ENCODE data around the gene TATDN3.
A peak's percentile ranks its signal among the peaks of the same experiment; 100 is the strongest.
"Not testable (repeated sequence)": the region's sequence is repeated elsewhere in the genome, so short reads cannot be mapped to it uniquely, and the experiment has no call there.

Gene TATDN3

GRCh38 chr1:212856755-212857154, 65.1 kb downstream of the TATDN3 start:
- TF ChIP-seq JUND (IDR thresholded peaks at IDR 0.05; ENCODE audit: low read depth): no peak
- in situ Hi-C loops (cut with HindIII; ENCODE audit: low pct_unique_long_range_greater_than_20kb, low sequenced_read_pairs): no loop called here
- no peak for DNase-seq (ENCODE audit: low read depth in 1 of 2, low spot score in 1 of 2)

GRCh38 chr1:212857992-212858460, 66.3 kb downstream of the TATDN3 start, which contains the start of gene FLVCR1:
Gene FLVCR1, plus strand, starts transcription at chr1:212858275. Its CDS starts 178 bp downstream, at chr1:212858453.
- in situ Hi-C loops (cut with HindIII; ENCODE audit: low pct_unique_long_range_greater_than_20kb, low sequenced_read_pairs): no loop called here
- peak; percentile 98 for DNase-seq (ENCODE audit: low read depth in 1 of 2, low spot score in 1 of 2)
- no peak for TF ChIP-seq JUND (IDR thresholded peaks at IDR 0.05; ENCODE audit: low read depth)

- in situ Hi-C loops (cut with HindIII; ENCODE audit: low pct_unique_long_range_greater_than_20kb, low sequenced_read_pairs): no loop called here
- no peak for TF ChIP-seq JUND (IDR thresholded peaks at IDR 0.05; ENCODE audit: low read depth)
- peak; percentile 38 to 51 for DNase-seq (ENCODE audit: low read depth in 1 of 2, low spot score in 1 of 2)
Observed at GRCh38 chr1:212858461-212859265, 67.0 kb downstream of the TATDN3 start.

- no peak for TF ChIP-seq JUND (IDR thresholded peaks at IDR 0.05; ENCODE audit: low read depth)
- in situ Hi-C loops (cut with HindIII; ENCODE audit: low pct_unique_long_range_greater_than_20kb, low sequenced_read_pairs): no loop called here
- no peak for DNase-seq (ENCODE audit: low read depth in 1 of 2, low spot score in 1 of 2)
Observed at GRCh38 chr1:212860713-212861581, 69.3 kb downstream of the TATDN3 start.

GRCh38 chr1:212862111-212862690, 70.5 kb downstream of the TATDN3 start:
- no peak for TF ChIP-seq JUND (IDR thresholded peaks at IDR 0.05; ENCODE audit: low read depth)
- in situ Hi-C loops (cut with HindIII; ENCODE audit: low pct_unique_long_range_greater_than_20kb, low sequenced_read_pairs): no loop called here

GRCh38 chr1:212863345-212863744, 71.7 kb downstream of the TATDN3 start:
- in situ Hi-C loops (cut with HindIII; ENCODE audit: low pct_unique_long_range_greater_than_20kb, low sequenced_read_pairs); DNase-seq (ENCODE audit: low read depth in 1 of 2, low spot score in 1 of 2): not testable (repeated sequence)

More at GRCh38 chr1:212862111-212862690, 70.5 kb downstream of the TATDN3 start:
- DNase-seq (ENCODE audit: low read depth in 1 of 2, low spot score in 1 of 2): no peak

GRCh38 chr1:212864201-212864600, 72.5 kb downstream of the TATDN3 start:
- no peak for DNase-seq (ENCODE audit: low read depth in 1 of 2, low spot score in 1 of 2)
- in situ Hi-C loops (cut with HindIII; ENCODE audit: low pct_unique_long_range_greater_than_20kb, low sequenced_read_pairs): no loop called here

More at GRCh38 chr1:212864201-212864600, 72.5 kb downstream of the TATDN3 start:
- no peak for TF ChIP-seq JUND (IDR thresholded peaks at IDR 0.05; ENCODE audit: low read depth)
